Vagina (tissue), 2 donors: ENCODE data around the gene EPG5. TPM values are rescaled to one million over a fixed set of nuclear protein-coding genes. Genes with fewer than 3 reads are reported as not detected.

ENCODE experiments used
- DNase-seq, 2 donors: peaks; one replicate each; pipeline ENCODE4 v3.0.0-alpha.2; 2017; ENCODE audit errors: extremely low spot score in 2 of 2
- H3K27ac ChIP-seq: fragments of 200-600 bp; sonication (generic); one replicate; pipeline ENCODE4 v1.5.1; 2019
- H3K27me3 ChIP-seq: fragments of 200-600 bp; sonication (generic); one replicate; pipeline ENCODE4 v1.5.1; 2019
- H3K36me3 ChIP-seq, 2 donors: fragments of 200-600 bp; sonication (generic); one replicate each; pipeline ENCODE4 v1.5.1; 2017 to 2019
- H3K4me1 ChIP-seq: fragments of 200-600 bp; sonication (generic); one replicate; pipeline ENCODE4 v1.5.1; 2019
- H3K4me3 ChIP-seq, 2 donors: fragments of 200-600 bp; sonication (generic); 1 replicate in 1 of 2; 2 replicates in 1 of 2; pipeline ENCODE4 v1.5.1; 2016 to 2019
- H3K9me3 ChIP-seq: fragments of 200-600 bp; sonication (generic); one replicate; pipeline ENCODE4 v1.5.1; 2019
- POLR2A ChIP-seq, 2 donors: fragments of 450-650 bp; IDR thresholded peaks; one replicate each; pipeline ENCODE4 v1.6.1; 2017; ENCODE audit warnings: antibody characterized with exemption in 2 of 2, mild to moderate bottlenecking in 2 of 2, moderate library complexity in 2 of 2
- POLR2AphosphoS5 ChIP-seq, 2 donors: sonication (generic); formaldehyde crosslinking; IDR thresholded peaks; one replicate each; pipeline ENCODE4 v1.9.0; 2017; ENCODE audit warnings: antibody characterized with exemption in 2 of 2, mild to moderate bottlenecking in 2 of 2, low read depth in 1 of 2; ENCODE audit not compliant: insufficient read depth in 1 of 2
- intact Hi-C: fragments of 100-400 bp; cut with DNase I; formaldehyde crosslinking; loops from one replicate; pipeline ENCODE4 v1.15.1; 2023
- total RNA-seq: library from RNA; depleted of rRNA; stranded (reverse); fragments of >200 nt; gene quantifications from one replicate; pipeline ENCODE4 v1.2.3, GENCODE V29; 2016
- TF ChIP-seq, protein P1 (sequence below), 3 experiments: fragments of 450-650 bp in 2 of 3; fragments of 200-600 bp in 1 of 3; sonication (generic) in 1 of 3; IDR thresholded peaks; one replicate each; pipeline ENCODE4 v1.5.1; 2017 to 2019; ENCODE audit warnings: antibody characterized with exemption in 3 of 3, mild to moderate bottlenecking in 2 of 3, moderate library complexity in 2 of 3

EPG5 gene
- total RNA-seq, 1 donor from 2014 or later: 29.5 TPM

DNA sequence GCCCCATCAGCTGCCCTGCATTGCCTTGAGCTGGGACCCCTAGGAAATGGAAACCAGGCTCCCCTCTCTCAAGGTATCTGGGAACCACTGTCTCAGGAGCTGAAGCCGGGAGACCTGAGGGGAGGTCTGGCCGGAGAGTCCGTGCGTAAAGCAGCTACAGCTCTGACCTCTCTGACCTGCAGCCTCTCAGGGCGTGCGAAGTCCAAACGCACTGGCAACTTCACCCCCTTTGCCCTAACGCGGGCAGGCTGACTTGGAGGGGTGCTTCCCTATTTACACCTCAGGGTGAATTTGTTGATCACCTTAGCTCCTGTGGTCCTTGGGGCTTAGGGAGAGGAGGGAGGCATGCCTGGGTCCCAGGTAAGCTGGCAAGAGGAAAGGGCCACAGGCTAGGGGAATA is 124.1 kb downstream of the EPG5 start:
- Histone ChIP-seq H3K27ac (no peak overlapping the region), H3K27me3 (peaks cover 4% of the 10 kb centered on the region), H3K36me3 (no peaks in the 10 kb centered on the region), H3K9me3 (no peaks in the 10 kb centered on the region), H3K4me3 (no peak overlapping the region), H3K4me1 (peaks cover 9% of the 10 kb centered on the region)
- intact Hi-C loops: no loop called here
- TF ChIP-seq, protein P1, sequence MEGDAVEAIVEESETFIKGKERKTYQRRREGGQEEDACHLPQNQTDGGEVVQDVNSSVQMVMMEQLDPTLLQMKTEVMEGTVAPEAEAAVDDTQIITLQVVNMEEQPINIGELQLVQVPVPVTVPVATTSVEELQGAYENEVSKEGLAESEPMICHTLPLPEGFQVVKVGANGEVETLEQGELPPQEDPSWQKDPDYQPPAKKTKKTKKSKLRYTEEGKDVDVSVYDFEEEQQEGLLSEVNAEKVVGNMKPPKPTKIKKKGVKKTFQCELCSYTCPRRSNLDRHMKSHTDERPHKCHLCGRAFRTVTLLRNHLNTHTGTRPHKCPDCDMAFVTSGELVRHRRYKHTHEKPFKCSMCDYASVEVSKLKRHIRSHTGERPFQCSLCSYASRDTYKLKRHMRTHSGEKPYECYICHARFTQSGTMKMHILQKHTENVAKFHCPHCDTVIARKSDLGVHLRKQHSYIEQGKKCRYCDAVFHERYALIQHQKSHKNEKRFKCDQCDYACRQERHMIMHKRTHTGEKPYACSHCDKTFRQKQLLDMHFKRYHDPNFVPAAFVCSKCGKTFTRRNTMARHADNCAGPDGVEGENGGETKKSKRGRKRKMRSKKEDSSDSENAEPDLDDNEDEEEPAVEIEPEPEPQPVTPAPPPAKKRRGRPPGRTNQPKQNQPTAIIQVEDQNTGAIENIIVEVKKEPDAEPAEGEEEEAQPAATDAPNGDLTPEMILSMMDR (IDR thresholded peaks at IDR 0.05): no peak
- TF ChIP-seq POLR2A (IDR thresholded peaks at IDR 0.05) (no peak), POLR2AphosphoS5 (IDR thresholded peaks at IDR 0.05; ENCODE audit: insufficient read depth in 1 of 2, low read depth in 1 of 2) (no peak)
- DNase-seq: peak in 1 of 2 donors; percentile 22

DNA sequence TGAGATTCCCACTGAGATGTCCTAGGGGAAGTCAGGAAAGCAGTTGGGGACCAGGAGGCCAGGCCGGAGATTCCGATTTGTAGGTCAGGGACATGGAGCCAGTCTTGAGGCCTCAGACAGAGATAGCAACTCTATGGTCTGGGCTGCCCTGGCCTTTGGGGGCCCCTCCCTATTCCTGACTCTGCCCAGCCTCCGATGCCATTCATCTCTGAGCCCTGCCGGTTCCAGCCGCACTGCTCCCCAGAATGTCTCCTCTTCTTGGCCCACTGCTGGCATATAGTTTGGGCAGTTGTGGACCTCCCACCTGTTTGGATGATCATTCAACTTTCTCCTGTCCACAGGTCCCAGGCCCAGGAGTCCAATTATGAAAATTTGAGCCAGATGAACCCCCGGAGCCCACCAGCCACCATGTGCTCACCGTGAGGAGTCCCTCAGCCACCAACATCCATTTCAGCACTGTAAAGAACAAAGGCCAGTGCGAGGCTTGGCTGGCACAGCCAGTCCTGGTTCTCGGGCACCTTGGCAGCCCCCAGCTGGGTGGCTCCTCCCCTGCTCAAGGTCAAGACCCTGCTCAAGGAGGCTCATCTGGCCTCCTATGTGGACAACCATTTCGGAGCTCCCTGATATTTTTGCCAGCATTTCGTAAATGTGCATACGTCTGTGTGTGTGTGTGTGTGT is 125.2 kb downstream of the EPG5 start:
- Histone ChIP-seq H3K9me3 (no peaks in the 10 kb centered on the region), H3K27me3 (peaks cover 4% of the 10 kb centered on the region), H3K4me1 (peaks cover 18% of the 10 kb centered on the region), H3K4me3 (no peak overlapping the region), H3K27ac (no peak overlapping the region), H3K36me3 (no peaks in the 10 kb centered on the region)
- intact Hi-C loops: no loop called here
- no peak for TF ChIP-seq POLR2AphosphoS5 (IDR thresholded peaks at IDR 0.05; ENCODE audit: insufficient read depth in 1 of 2, low read depth in 1 of 2)
- TF ChIP-seq, protein P1 (IDR thresholded peaks at IDR 0.05): no peak
- TF ChIP-seq POLR2A (IDR thresholded peaks at IDR 0.05): no peak
- DNase-seq: peak in 1 of 2 donors; percentile 70

DNA sequence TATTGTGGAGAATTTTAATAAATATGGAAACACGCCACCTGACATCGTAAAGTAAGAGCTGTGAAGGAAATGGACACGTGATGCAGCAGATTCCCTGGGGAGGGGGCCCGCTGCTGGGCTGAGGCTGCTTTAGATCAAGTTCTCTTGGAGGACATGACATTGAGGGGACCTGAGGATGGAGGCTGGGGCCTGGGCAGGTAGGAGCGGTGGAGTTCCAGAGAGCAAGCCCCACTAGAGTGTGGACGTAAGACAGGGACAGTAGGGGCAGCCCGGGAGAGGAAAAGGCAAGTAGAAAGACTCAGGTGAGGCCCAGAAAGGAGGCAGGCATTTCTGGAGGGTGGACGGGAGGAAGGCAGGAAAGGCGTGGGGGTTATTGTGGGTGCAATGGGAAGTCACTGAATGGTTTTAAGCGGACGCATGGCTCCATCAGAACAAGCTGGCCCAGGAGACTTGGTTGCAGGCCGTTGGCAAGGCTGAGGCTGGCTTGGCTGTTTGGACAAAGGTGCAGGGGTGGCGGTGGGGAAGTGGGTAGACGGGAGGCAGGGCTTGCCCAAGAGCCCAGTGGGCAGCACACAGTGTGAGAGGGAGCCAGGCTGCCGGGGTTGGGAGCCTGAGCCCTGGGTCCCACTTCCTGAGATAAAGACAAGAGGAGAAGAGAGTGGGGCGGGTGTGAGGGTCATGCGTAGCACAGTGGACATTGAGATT is 125.9 kb downstream of the EPG5 start:
- TF ChIP-seq POLR2A (IDR thresholded peaks at IDR 0.05): no peak
- H3K36me3 ChIP-seq: no peaks in the 10 kb centered on the region
- H3K4me3 ChIP-seq: no peak overlapping the region
- intact Hi-C loops: no loop called here
- H3K27ac ChIP-seq: no peak overlapping the region
- peak in 1 of 2 donors; percentile 78 for DNase-seq
- H3K4me1 ChIP-seq: peaks cover 18% of the 10 kb centered on the region
- peaks cover 4% of the 10 kb centered on the region for H3K27me3 ChIP-seq
- H3K9me3 ChIP-seq: no peaks in the 10 kb centered on the region

DNA sequence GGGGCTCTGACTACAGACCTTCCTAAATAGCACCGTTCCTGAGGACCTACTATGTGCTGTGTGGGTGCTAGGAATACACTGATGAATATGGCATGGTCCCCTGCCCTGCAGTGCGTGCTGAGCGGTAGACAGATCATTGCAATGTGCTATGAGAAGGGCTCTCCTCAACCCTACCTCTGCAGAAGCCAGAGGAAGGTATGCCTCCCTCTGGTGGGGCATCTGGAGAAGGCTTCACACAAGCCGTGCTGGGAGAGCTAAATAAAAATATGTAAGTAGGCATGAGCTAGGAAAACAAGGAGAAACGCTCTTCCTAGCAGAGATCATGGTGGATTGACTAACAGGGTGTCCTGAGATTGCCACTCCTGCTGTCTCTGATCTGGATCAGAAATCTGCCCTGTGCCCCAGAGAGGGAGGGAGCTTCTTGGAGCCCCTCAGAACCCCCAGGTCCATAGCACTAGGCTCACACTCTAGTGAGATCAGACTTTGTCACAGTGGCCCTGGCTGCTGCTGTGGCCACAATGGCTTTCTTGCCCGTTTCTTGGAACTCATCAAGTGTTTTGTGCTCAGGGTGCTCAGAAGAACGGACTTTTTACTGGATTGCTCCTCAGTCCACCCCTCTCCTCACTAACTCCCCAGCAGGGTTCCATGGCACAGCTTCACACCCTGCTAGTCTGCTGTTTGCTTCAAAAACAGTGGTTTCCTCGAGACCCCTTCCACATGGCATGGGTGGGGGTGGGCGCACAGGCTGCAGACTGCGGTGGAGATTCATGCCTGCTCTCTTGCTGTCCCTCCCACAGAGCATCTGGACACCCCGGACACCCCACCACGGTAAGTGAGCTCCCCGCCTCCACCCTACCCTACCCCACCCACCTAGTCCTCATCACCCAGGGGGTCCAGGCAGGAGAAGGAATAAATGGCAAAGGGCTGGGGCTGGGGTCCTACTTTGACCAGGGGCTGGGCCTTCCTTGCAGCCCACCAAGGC is 127.4 kb downstream of the EPG5 start:
- peak in 1 of 2 donors; percentile 78 for DNase-seq
- TF ChIP-seq, protein P1 (IDR thresholded peaks at IDR 0.05): no peak
- no peak for TF ChIP-seq POLR2AphosphoS5 (IDR thresholded peaks at IDR 0.05; ENCODE audit: insufficient read depth in 1 of 2, low read depth in 1 of 2)
- no peak for TF ChIP-seq POLR2A (IDR thresholded peaks at IDR 0.05)
- Histone ChIP-seq H3K27ac (no peak overlapping the region), H3K4me1 (peaks cover 18% of the 10 kb centered on the region), H3K27me3 (peaks cover 4% of the 10 kb centered on the region), H3K36me3 (no peaks in the 10 kb centered on the region), H3K4me3 (no peak overlapping the region), H3K9me3 (no peaks in the 10 kb centered on the region)
- intact Hi-C loops: no loop called here
